Measurements from ENCODE around the gene ENTPD1. TPM values are rescaled to one million over a fixed set of nuclear protein-coding genes. Genes with fewer than 3 reads are reported as not detected.

ENTPD1 gene
- total RNA-seq, 2 experiments from 2014 or later = 4.4 to 4.6 TPM

GRCh38 chr10:95840681-95841080 lies 84.7 kb downstream of the ENTPD1 start:
- intact Hi-C loops (cut with micrococcal nuclease) = no loop called here
- Mint-ChIP-seq H3K9me3 (no peaks in the 10 kb centered on the region), H3K4me1 (ENCODE audit: low read depth) (peaks cover 16% of the 10 kb centered on the region), H3K4me3 (no peak overlapping the region), H3K27me3 (peaks cover 3% of the 10 kb centered on the region), H3K27ac (peak overlapping the region; percentile 65), H3K36me3 (ENCODE audit: low read depth) (no peaks in the 10 kb centered on the region)
- DNase-seq (no peak), ATAC-seq (no peak)
- TF ChIP-seq CTCF (IDR thresholded peaks at IDR 0.05) = no peak
- CTCF ChIA-PET = interaction anchor here (1.1 to 15.6 kb wide), 13 partner anchors 9 to 177 kb away, joined by 3 to 262 read pairs (median 7); partner anchors contain the start of genes ENTPD1 and TCTN3
- POLR2A ChIA-PET = no interaction called here

GRCh38 chr10:95841661-95842498 lies 85.9 kb downstream of the ENTPD1 start:
- peaks cover 15% of the 10 kb centered on the region for H3K4me1 Mint-ChIP-seq (ENCODE audit: low read depth)
- POLR2A ChIA-PET = interaction anchor here (1.3 kb wide), 1 partner anchor 149 kb away, joined by 7 read pairs; the partner anchor contains the start of gene TCTN3
- peak; percentile 69 for ATAC-seq

GRCh38 chr10:95845411-95845810 lies 89.4 kb downstream of the ENTPD1 start:
- peak; percentile 17 for ATAC-seq
- H3K4me3 Mint-ChIP-seq = no peak overlapping the region
- no peak for DNase-seq
- no peak for TF ChIP-seq CTCF (IDR thresholded peaks at IDR 0.05)
- peaks cover 3% of the 10 kb centered on the region for H3K27me3 Mint-ChIP-seq
- intact Hi-C loops (cut with micrococcal nuclease) = no loop called here
- ChIA-PET POLR2A (no interaction called here), CTCF (interaction anchor here (0.6 to 15.6 kb wide), 5 partner anchors 15 to 187 kb away, joined by 3 to 262 read pairs (median 3); partner anchors contain the start of gene TCTN3)
- H3K27ac Mint-ChIP-seq = no peak overlapping the region
- H3K36me3 Mint-ChIP-seq (ENCODE audit: low read depth) = no peaks in the 10 kb centered on the region
- peaks cover 2% of the 10 kb centered on the region for H3K4me1 Mint-ChIP-seq (ENCODE audit: low read depth)
- H3K9me3 Mint-ChIP-seq = no peaks in the 10 kb centered on the region

More at GRCh38 chr10:95841661-95842498, 85.9 kb downstream of the ENTPD1 start:
- no peak overlapping the region for H3K4me3 Mint-ChIP-seq
- H3K27me3 Mint-ChIP-seq = peaks cover 3% of the 10 kb centered on the region
- intact Hi-C loops (cut with micrococcal nuclease) = loop anchor here (1.0 kb wide), 1 partner anchor 148 kb away; no protein-coding TSS in a partner anchor
- H3K9me3 Mint-ChIP-seq = no peaks in the 10 kb centered on the region
- peak; percentile 66 for DNase-seq
- no peaks in the 10 kb centered on the region for H3K36me3 Mint-ChIP-seq (ENCODE audit: low read depth)
- CTCF ChIA-PET = interaction anchor here (0.6 to 15.6 kb wide), 32 partner anchors 8 to 468 kb away, joined by 3 to 262 read pairs (median 4); partner anchors contain the start of genes ENTPD1 and TCTN3
- peak; percentile 77 for TF ChIP-seq CTCF (IDR thresholded peaks at IDR 0.05)
- H3K27ac Mint-ChIP-seq = peak overlapping the region; percentile 17

GRCh38 chr10:95847007-95847406 lies 91.0 kb downstream of the ENTPD1 start:
- H3K9me3 Mint-ChIP-seq = no peaks in the 10 kb centered on the region
- ATAC-seq = no peak

More at GRCh38 chr10:95847007-95847406, 91.0 kb downstream of the ENTPD1 start:
- no peak overlapping the region for H3K4me3 Mint-ChIP-seq
- no peaks in the 10 kb centered on the region for H3K36me3 Mint-ChIP-seq (ENCODE audit: low read depth)
- H3K27me3 Mint-ChIP-seq = peaks cover 1% of the 10 kb centered on the region
- intact Hi-C loops (cut with micrococcal nuclease) = no loop called here
- POLR2A ChIA-PET = interaction anchor here (1.6 kb wide), 1 partner anchor 154 kb away, joined by 3 read pairs; the partner anchor contains the start of gene TCTN3
- DNase-seq = no peak
- CTCF ChIA-PET = interaction anchor here (1.5 to 15.6 kb wide), 3 partner anchors 18 to 153 kb away, joined by 3 to 262 read pairs (median 62); partner anchors contain the start of gene TCTN3
- no peaks in the 10 kb centered on the region for H3K4me1 Mint-ChIP-seq (ENCODE audit: low read depth)
- no peak for TF ChIP-seq CTCF (IDR thresholded peaks at IDR 0.05)
- no peak overlapping the region for H3K27ac Mint-ChIP-seq
